HG03108 (cell line): ENCODE results near the gene XPO5.
"Not testable (repeated sequence)": the region's sequence is repeated elsewhere in the genome, so short reads cannot be mapped to it uniquely, and the experiment has no call there.

Experiments used
- ATAC-seq: cut with Tn5 transposase; IDR thresholded peaks from one replicate; pipeline ENCODE4 v1.9.1; 2021; ENCODE audit warnings: moderate library complexity; ENCODE audit not compliant: unreplicated experiment

XPO5 gene

GRCh38 chr6:43575772-43576551 is at the start of gene XPO5, which contains the start of gene POLH:
XPO5 (minus strand) TSS chr6:43576038; CDS start chr6:43575864, 174 bp downstream.
POLH (plus strand) TSS chr6:43576185; CDS start chr6:43582320, 6,135 bp downstream.
- peak; percentile 89 for ATAC-seq

- no peak for ATAC-seq
Observed at GRCh38 chr6:43625393-43625992, 49.7 kb upstream of the XPO5 start.

- ATAC-seq = no peak
Observed at GRCh38 chr6:43624786-43625288, 49.0 kb upstream of the XPO5 start.

- no peak for ATAC-seq
Observed at GRCh38 chr6:43623880-43624785, 48.3 kb upstream of the XPO5 start.

GRCh38 chr6:43622541-43622940 is 46.7 kb upstream of the XPO5 start:
- no peak for ATAC-seq

GRCh38 chr6:43621836-43622180 is 46.0 kb upstream of the XPO5 start:
- no peak for ATAC-seq

GRCh38 chr6:43621078-43621835 is 45.4 kb upstream of the XPO5 start:
- ATAC-seq = no peak

GRCh38 chr6:43616725-43617472 is 41.1 kb upstream of the XPO5 start:
- ATAC-seq = no peak

GRCh38 chr6:43614396-43614730 is 38.5 kb upstream of the XPO5 start:
- ATAC-seq = no peak

GRCh38 chr6:43613721-43614395 is 38.0 kb upstream of the XPO5 start:
- no peak for ATAC-seq

- no peak for ATAC-seq
Observed at GRCh38 chr6:43610431-43610830, 34.6 kb upstream of the XPO5 start.

- no peak for ATAC-seq
Observed at GRCh38 chr6:43609402-43609801, 33.6 kb upstream of the XPO5 start.

- ATAC-seq = no peak
Observed at GRCh38 chr6:43608807-43609206, 33.0 kb upstream of the XPO5 start.

GRCh38 chr6:43608310-43608763 is 32.5 kb upstream of the XPO5 start:
- no peak for ATAC-seq

GRCh38 chr6:43606019-43606418 is 30.2 kb upstream of the XPO5 start:
- ATAC-seq = no peak

GRCh38 chr6:43604174-43604573 is 28.3 kb upstream of the XPO5 start:
- ATAC-seq = no peak

- ATAC-seq = no peak
Observed at GRCh38 chr6:43600595-43600994, 24.8 kb upstream of the XPO5 start.

- ATAC-seq = no peak
Observed at GRCh38 chr6:43593938-43594337, 18.1 kb upstream of the XPO5 start.

- not testable (repeated sequence) for ATAC-seq
Observed at GRCh38 chr6:43589564-43589963, 13.7 kb upstream of the XPO5 start.
